Brain microvascular endothelial cell (primary cell): ENCODE results near the gene DHFR.

Experiments used
- DNase-seq: peaks from one replicate; pipeline ENCODE4 v3.0.0-alpha.2; 2020
- H3K27ac ChIP-seq: fragments of 250-450 bp; sonication (Bioruptor Pico); 2 replicates; pipeline ENCODE4 v1.5.1; 2020; ENCODE audit warnings: mild to moderate bottlenecking, moderate library complexity
- H3K27me3 ChIP-seq: fragments of 250-450 bp; sonication (Bioruptor Pico); replicated peaks from 2 replicates; pipeline ENCODE4 v1.5.1; 2020; ENCODE audit warnings: mild to moderate bottlenecking
- H3K36me3 ChIP-seq: fragments of 250-450 bp; sonication (Bioruptor Pico); replicated peaks from 2 replicates; pipeline ENCODE4 v1.5.1; 2020; ENCODE audit warnings: mild to moderate bottlenecking
- H3K4me3 ChIP-seq: 2 replicates; pipeline ENCODE4 v1.5.1; 2011; ENCODE audit warnings: low read depth, mild to moderate bottlenecking, control low read depth, low read length, moderate library complexity
- CTCF ChIP-seq: IDR thresholded peaks from 2 replicates; pipeline ENCODE4 v1.5.1; 2011; ENCODE audit warnings: low read depth, mild to moderate bottlenecking, moderate library complexity, low read length, control low read depth, inconsistent platforms; ENCODE audit errors: missing control alignments
- in situ Hi-C: cut with HindIII; loops from 2 replicates; pipeline ENCODE4 v1.10.0; 2017; ENCODE audit warnings: low sequenced_read_pairs, low pct_ligation_motif_present

DHFR gene

GRCh38 chr5:80698369-80698768 is 43.6 kb upstream of the DHFR start:
- no peak for DNase-seq
- no peak overlapping the region for H3K27ac ChIP-seq
- no peak for TF ChIP-seq CTCF
- H3K36me3 ChIP-seq = no peaks in the 10 kb centered on the region
- in situ Hi-C loops = no loop called here
- no peaks in the 10 kb centered on the region for H3K27me3 ChIP-seq
- H3K4me3 ChIP-seq = no peak overlapping the region

- H3K4me3 ChIP-seq = no peak overlapping the region
- TF ChIP-seq CTCF = no peak
- no peaks in the 10 kb centered on the region for H3K27me3 ChIP-seq
- DNase-seq = no peak
- H3K36me3 ChIP-seq = no peaks in the 10 kb centered on the region
- in situ Hi-C loops = no loop called here
- H3K27ac ChIP-seq = no peak overlapping the region
Measured at GRCh38 chr5:80697100-80697499, 42.3 kb upstream of the DHFR start.

DNA sequence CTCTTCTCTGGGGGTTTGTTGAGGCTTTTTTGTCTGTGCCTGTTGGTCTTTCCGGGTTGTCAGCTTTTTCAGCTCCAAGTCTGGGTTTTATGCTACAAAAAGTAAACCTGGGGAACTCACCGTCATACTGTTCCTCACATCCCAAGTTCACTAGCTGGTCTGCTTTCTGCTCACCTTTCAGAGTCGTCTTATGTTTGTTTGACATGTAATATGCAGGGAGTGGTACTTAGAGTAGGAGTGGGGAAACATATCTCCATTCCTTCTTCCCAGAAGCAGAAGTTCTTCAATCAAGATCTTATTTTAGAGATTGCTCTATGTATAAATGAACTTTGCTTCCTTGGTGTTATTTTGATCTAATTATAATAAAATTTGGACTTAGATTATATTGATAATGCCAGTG is 41.7 kb upstream of the DHFR start:
- no peak overlapping the region for H3K4me3 ChIP-seq
- H3K27ac ChIP-seq = no peak overlapping the region
- DNase-seq = no peak
- H3K27me3 ChIP-seq = no peaks in the 10 kb centered on the region
- in situ Hi-C loops = no loop called here
- no peak for TF ChIP-seq CTCF
- H3K36me3 ChIP-seq = no peaks in the 10 kb centered on the region

- DNase-seq = no peak
- Histone ChIP-seq H3K36me3 (no peaks in the 10 kb centered on the region), H3K4me3 (no peak overlapping the region), H3K27ac (no peak overlapping the region), H3K27me3 (no peaks in the 10 kb centered on the region)
- in situ Hi-C loops = no loop called here
- no peak for TF ChIP-seq CTCF
Measured at GRCh38 chr5:80695666-80696065, 40.9 kb upstream of the DHFR start.

DNA sequence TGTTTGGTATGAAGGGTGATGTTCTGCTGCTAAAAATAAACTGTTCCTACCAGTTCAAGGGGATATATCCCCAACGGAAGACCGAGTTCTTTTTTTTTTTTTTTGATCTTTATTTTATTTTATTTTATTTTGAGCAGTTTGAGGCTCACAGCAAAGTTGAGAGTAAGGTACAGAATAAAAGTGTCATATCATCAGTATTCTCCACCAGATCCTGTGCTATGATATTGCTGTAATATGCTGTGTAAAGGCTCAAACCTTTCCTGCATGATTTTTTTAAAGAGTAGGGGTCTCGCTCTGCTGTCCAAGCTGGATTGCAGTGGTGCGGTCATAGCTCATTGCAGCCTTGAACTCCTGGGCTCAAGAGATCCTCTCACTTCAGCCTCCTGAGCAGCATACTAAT is 34.8 kb upstream of the DHFR start:
- no peak overlapping the region for H3K27ac ChIP-seq
- H3K4me3 ChIP-seq = no peak overlapping the region
- in situ Hi-C loops = no loop called here
- no peaks in the 10 kb centered on the region for H3K36me3 ChIP-seq
- no peak for DNase-seq
- H3K27me3 ChIP-seq = no peaks in the 10 kb centered on the region
- TF ChIP-seq CTCF = no peak

- Histone ChIP-seq H3K27me3 (no peaks in the 10 kb centered on the region), H3K27ac (no peak overlapping the region), H3K36me3 (no peaks in the 10 kb centered on the region), H3K4me3 (no peak overlapping the region)
- in situ Hi-C loops = no loop called here
- DNase-seq = no peak
- no peak for TF ChIP-seq CTCF
Measured at GRCh38 chr5:80688648-80689420, 34.1 kb upstream of the DHFR start.
